C4-2B (cell line): ENCODE data around the gene CACNA2D3.

Source experiments
- H3K27ac ChIP-seq: fragments of 450-650 bp; 2 replicates; pipeline ENCODE4 v1.5.1; 2017
- ZFX ChIP-seq: fragments of 450-650 bp; IDR thresholded peaks from 2 replicates; pipeline ENCODE4 v1.6.1; 2017
- TF ChIP-seq, protein P1 (sequence below): fragments of 450-650 bp; conservative IDR thresholded peaks from 2 replicates; pipeline ENCODE4 v1.5.1; 2017; ENCODE audit warnings: mild to moderate bottlenecking

The CACNA2D3 gene

GRCh38 chr3:54871867-54872266 lies 749.5 kb downstream of the CACNA2D3 start:
- H3K27ac ChIP-seq = no peak overlapping the region
- TF ChIP-seq, protein P1, sequence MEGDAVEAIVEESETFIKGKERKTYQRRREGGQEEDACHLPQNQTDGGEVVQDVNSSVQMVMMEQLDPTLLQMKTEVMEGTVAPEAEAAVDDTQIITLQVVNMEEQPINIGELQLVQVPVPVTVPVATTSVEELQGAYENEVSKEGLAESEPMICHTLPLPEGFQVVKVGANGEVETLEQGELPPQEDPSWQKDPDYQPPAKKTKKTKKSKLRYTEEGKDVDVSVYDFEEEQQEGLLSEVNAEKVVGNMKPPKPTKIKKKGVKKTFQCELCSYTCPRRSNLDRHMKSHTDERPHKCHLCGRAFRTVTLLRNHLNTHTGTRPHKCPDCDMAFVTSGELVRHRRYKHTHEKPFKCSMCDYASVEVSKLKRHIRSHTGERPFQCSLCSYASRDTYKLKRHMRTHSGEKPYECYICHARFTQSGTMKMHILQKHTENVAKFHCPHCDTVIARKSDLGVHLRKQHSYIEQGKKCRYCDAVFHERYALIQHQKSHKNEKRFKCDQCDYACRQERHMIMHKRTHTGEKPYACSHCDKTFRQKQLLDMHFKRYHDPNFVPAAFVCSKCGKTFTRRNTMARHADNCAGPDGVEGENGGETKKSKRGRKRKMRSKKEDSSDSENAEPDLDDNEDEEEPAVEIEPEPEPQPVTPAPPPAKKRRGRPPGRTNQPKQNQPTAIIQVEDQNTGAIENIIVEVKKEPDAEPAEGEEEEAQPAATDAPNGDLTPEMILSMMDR = no peak
- TF ChIP-seq ZFX = no peak

DNA sequence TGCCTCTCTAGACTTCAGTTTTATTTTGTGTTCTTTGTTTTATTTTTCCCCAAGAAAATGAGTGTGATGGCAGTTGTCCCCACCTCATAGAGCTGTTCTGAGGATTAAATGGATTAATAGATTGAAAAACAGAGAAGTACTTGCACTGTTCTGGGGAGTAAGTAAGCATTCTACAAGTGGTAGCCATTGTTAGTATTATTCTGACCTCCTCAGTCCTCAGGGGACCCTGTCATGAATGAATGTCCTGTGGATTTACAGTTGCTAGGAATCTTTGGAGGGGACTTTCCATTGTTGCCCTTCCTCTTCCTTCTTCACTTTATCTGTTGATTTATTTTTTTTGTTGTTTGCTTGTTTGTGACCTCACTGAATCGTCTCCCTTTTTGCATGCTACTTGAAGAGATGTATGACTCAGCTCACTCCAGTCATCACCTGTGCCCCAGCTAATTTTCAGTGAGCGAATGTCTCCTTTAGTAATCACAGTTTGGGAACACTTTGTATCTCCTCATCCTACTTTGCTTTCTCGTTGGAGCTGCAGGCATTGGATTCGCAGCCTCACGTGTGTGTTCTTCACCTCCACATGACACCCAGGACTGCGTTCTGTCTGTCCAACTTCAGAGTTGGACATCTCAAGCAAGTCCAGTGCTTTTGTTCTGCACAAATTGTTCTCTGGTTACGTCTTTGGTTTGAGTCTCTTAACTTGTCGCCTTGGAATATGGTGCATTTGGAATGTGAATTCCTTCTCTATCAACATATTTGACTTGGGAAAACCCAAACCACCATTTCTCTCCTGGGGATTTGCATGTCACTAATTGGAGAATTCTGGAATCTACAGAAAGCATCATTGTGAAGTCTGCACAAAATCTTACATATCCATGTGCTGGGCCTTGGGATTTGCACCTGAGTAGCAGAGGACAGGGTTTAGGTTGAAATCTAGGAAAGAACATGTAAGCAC lies 751.0 kb downstream of the CACNA2D3 start:
- no peak for TF ChIP-seq ZFX
- TF ChIP-seq, protein P1 = no peak
- H3K27ac ChIP-seq = no peak overlapping the region

DNA sequence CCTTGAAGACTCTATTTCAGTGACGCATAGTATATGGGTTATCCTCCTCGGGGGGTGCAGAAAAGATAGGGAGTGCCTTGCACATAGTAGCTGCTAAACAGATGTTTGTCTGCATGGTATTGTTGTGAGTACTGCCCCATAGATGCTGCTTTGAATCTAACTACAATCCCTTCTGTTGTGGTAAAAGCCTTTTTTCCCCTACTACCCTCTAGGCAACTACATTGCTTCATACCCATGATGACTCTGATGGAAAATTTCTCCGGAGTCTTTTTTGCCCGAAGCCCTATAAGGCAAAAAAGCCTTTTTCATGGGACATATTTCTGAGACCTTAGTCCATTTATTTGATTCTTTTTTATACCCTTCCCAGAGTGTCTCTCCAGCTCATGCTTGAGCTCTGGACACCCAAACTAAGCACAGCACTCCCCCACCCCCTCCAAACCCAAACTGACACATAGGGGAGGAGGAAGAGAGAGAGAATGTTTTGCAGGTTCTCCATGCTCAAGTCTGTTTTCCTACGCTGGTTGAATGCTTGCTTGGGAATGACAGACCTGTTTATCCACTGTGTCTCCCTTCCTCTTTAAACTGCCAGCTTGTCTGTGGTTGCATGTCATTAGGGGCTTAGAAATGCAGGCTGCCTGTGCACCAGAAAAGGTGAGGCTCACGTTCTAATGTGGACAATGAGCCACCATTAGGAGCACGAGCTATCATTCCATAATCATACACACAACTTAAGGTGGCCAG lies 752.6 kb downstream of the CACNA2D3 start:
- no peak overlapping the region for H3K27ac ChIP-seq
- TF ChIP-seq, protein P1 = no peak
- no peak for TF ChIP-seq ZFX

GRCh38 chr3:54875596-54876268 lies 753.4 kb downstream of the CACNA2D3 start:
- no peak for TF ChIP-seq ZFX
- TF ChIP-seq, protein P1 = no peak
- H3K27ac ChIP-seq = no peak overlapping the region

GRCh38 chr3:54876694-54877093 lies 754.3 kb downstream of the CACNA2D3 start:
- H3K27ac ChIP-seq = no peak overlapping the region

DNA sequence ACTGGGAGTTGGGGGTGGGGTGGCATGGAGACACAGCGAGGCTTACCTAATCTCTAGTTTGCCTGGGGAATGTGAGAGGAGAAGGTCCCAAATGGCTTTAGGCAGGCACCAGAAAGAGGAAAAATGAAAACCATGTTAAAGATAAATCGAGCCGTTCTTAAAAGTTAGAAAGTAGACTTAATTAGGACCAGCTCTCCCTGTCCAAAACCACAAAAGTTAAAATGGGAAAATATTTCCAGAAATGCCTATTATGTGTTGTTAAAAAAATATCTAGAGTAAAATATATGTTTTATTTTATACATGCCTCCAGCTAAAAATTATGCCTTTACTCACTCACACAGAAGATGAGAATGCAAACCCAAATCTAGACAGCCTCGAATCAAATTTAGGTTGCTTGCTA lies 755.4 kb downstream of the CACNA2D3 start:
- TF ChIP-seq ZFX = no peak
- TF ChIP-seq, protein P1 = no peak
- no peak overlapping the region for H3K27ac ChIP-seq

More at GRCh38 chr3:54876694-54877093, 754.3 kb downstream of the CACNA2D3 start:
- TF ChIP-seq ZFX = no peak
- TF ChIP-seq, protein P1 = no peak
